SIG-M5 treated with dmso at 0.1 percent for 504 hours (cell line): ENCODE measurements around the gene SMIM8.

Experiments used
- DNase-seq: peaks from one replicate; lab custom pipeline; 2025; ENCODE audit not compliant: unreplicated experiment; lab: John Stamatoyannopoulos, UW

Gene SMIM8

GRCh38 chr6:87333591-87334181 is 11.3 kb downstream of the SMIM8 start:
- no peak for DNase-seq

- no peak for DNase-seq
Observed at GRCh38 chr6:87334683-87335082, 12.3 kb downstream of the SMIM8 start.

DNA sequence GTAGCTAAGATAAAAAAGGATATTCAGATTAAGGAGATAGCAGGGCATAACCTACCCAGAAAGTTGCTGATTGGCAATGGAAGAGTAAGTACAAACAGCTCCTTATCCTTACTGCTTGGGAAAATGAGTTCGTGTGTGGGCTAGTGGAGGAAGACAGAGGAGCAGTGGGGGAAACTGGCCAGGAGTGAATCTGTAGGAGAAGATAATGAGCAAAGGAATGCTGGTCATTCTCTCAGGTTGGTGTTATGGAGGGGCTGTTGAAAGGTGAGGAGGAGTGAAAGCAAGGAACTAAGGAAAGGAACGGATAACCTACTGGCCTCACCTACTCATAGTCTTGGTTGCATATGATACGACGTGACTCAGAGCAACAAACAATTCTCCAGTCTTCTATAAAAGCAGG is 14.0 kb downstream of the SMIM8 start:
- DNase-seq = no peak

DNA sequence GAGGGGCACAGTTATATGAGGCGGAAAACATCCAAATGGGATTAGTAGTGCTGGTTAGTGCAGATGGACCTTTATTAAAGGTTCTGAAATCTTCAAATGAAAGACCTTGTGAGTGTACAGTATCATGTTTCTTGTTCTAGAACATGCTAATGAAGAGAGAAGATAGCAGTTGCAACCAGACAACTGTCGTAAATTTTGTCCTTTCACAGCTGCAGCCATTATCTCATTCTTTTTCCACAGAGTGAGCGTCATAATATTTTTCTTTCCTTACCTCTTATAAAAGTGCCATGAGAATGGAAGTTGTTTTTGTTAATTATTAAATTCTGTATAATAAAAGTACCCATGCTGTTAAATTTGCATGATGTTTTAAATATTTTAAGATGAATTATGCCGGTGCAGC is 17.8 kb downstream of the SMIM8 start:
- DNase-seq = no peak

GRCh38 chr6:87341158-87341557 is 18.8 kb downstream of the SMIM8 start:
- DNase-seq = no peak

DNA sequence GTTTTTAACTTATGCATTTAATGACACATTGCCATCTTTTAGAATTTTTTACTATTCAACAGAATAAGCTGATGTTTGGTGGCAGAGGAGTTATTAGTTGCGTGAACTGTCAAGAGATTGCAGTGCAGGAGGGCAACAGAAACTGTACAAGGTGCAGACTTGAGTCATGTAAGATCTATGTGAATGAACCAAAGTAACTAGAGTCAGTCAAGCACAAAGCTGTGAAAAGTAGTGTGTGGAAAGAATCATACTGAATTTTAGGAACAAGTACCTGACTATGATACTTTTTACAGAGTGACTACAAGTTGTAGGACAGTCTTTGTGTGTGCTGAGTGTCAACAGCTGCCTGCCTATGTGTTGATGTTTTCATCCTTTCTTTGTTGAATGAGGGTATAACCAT is 19.5 kb downstream of the SMIM8 start:
- no peak for DNase-seq

- DNase-seq = no peak
Observed at GRCh38 chr6:87342829-87343228, 20.4 kb downstream of the SMIM8 start.

- no peak for DNase-seq
Observed at GRCh38 chr6:87344731-87345130, 22.3 kb downstream of the SMIM8 start, which contains the start of gene C6orf163. TSS of gene C6orf163 (plus strand) at chr6:87344813. CDS start at chr6:87345100, 287 bp downstream.

- no peak for DNase-seq
Observed at GRCh38 chr6:87346700-87347099, 24.3 kb downstream of the SMIM8 start.

DNA sequence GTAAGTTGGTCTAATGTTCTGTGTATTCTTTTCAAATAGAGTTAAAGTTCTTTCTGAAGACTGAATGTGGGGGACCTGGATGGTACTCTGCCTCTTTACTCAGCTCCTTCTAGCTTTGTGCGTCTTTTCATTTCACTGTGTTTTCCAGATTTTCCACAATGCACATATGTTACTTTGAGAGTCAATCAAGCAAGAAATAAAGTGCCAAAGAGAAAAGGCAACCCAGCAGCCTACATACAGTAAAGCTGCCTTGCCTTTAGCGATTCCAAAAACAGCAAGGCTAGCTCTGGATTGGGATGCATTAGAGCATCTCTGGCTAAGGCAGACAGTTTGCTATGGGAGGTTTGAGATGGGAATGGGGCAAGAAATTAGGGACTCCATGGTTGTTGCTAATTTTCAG is 27.5 kb downstream of the SMIM8 start:
- DNase-seq = no peak

DNA sequence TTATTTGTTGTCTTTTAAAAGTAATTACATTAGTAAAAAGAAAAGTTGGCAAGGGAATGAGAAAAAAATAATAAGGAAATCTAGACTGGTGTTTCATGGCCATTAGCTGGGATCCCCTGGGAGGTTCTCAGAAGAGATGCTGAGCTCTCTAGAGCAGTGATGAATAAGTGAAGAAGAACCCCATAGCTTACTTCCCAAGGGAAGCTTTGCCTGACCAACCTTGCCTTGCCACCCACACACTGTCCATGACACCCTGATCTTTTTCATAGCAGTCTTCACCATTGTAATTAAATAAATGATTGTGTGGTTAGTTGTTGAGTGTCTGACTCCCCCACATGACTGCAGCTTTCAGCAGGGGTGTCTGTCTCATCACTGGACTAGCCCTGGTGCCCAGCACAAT is 28.1 kb downstream of the SMIM8 start:
- DNase-seq = no peak

- no peak for DNase-seq
Observed at GRCh38 chr6:87351583-87351982, 29.2 kb downstream of the SMIM8 start.

- no peak for DNase-seq
Observed at GRCh38 chr6:87356181-87356580, 33.8 kb downstream of the SMIM8 start.

DNA sequence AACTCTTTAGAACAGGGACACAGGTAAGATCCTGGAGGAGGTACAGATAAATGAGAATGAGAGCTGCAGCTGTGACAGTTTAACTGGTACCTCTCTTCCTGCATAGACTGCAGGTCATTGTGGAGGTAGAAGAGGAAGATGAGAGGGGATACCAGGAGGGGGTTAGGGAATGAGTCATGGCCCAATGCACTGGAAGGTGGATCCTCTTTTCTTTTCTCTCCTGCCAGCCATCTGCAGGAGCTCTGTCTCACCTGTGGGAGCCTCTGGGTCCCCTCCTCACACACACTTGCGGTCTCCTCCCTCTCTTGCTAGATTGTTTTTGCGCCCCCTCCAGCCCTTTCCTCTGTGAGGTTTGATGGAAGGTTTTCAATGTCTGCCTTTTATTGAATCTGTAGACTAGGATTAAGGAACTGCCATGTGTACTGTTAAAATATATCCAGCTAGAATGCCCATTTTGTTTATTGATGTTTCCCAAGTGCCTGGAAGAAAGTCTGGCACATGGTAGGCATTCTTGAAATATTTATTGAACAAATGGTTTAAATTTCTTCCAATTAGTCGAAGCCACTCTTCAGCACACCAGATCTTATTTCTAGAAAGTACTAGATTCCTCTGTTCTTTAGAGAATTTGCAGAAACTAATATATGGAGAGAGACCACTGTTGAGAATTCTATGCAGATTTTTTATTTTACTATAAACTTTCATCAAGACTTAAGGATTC is 35.2 kb downstream of the SMIM8 start:
- DNase-seq = no peak

DNA sequence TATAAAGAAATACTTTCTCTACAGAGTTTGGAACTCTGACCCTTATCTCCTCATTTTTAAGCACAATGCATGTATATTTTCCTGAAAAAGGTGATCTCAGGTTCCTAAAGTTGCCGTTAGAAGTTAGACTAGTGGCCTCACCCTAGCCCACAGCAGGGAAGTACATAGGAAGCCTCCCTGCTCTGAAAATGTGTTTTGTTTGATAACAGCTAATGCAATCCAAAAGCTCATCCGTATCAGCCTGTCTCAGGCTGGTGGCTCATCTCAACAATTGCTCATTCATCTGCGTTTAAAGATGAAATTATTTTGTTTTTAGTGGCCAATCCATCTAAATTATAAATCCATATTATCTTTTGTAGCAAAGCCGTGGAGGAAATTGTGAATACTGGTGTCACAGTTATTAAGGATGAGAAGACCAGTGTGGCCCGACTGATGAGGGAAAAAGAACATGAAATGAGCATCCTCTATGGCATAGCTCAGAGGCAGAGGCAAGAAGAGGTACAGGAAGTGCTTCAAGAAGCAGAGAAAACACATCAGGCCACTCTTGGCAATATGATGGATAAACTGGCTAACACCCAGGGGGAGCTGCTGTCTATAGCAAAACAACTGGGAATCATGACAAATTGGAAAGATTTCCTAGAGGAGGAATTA is 42.3 kb downstream of the SMIM8 start:
- DNase-seq = no peak

GRCh38 chr6:87366072-87366827 is 43.9 kb downstream of the SMIM8 start:
- no peak for DNase-seq

- no peak for DNase-seq
Observed at GRCh38 chr6:87366899-87367298, 44.5 kb downstream of the SMIM8 start.

DNA sequence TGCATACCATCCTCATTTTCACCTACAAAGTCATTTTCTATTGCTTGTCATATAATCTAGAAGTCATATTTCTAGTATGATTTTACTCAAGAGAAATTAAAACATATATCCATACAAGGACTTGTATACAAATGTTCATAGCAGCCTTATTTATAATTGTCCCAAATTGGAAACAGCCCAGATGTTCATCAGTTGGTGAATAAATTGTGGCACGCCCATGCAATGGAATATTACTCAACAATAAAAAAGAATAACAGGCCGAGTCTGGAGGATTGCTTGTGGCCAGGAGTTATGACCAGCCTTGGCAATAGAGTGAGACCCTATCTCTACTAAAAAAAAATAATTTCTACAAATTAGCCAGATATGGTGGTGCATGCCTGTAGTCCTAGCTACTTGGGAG is 51.0 kb downstream of the SMIM8 start:
- DNase-seq = no peak

GRCh38 chr6:87375315-87375714 is 52.9 kb downstream of the SMIM8 start:
- no peak for DNase-seq

GRCh38 chr6:87376643-87377042 is 54.3 kb downstream of the SMIM8 start:
- no peak for DNase-seq

DNA sequence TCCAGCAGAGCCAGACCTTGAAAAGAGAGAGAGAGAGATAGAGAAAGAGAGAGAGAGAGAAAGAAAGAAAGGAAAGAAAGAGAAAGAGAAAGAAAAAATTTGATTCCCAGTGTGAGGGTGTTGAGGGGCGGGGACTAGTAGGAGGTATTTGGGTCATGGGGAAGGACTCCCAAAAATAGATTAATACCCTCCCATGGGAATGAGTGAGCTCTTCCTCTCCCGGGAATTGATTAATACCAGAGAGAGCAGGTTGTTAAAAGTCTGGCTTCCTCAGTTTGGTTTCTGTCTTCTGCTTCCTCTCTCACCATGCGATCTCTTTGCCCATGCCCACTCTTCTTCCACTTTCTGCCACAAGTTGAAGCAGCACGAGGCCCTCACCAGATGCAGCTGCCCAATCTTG is 56.6 kb downstream of the SMIM8 start:
- DNase-seq = no peak

DNA sequence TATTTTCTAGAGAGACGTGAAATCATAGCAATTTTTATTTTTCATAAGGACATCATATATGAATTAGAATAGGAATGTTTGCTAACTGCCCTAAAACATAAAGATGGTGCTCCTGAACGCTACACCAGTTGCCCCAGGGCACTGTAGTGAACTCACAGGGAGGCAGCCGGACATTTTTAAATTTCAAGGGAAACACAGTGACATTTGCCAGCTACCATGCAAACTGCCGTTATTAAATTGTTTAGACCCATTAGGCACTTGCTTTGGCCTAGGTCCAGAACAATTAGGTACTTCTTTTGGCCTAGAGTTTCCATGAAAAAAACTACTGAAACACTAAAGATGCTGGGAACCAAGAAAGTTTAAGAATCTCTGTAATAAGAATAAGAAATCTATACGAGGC is 60.5 kb downstream of the SMIM8 start:
- DNase-seq = no peak
